ENCODE data around the gene GABRB3. TPM values are rescaled to one million over a fixed set of nuclear protein-coding genes. Genes with fewer than 3 reads are reported as not detected.

GABRB3 gene
- total RNA-seq, 4 donors from 2014 or later = 15.0 to 46.7 (median 20.6) TPM

DNA sequence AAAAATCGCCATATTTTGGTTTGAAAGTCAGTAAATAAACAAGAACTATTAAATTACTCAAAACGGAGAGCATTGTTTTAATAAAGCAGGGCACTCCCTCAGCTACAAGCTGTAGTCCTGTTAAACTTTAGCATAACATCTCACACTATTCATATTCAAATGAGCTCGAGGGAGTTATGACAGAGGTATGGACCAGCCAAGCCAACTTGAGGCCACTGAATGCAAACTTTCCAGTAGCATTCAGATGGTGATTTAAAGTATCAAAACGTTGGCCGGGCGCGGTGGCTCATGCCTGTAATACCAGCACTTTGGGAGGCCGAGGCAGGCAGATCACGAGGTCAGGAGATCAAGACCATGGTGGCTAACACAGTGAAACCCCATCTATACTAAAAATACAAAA is 132.9 kb downstream of the GABRB3 start:
- no peaks in the 10 kb centered on the region for H3K36me3 ChIP-seq
- TF ChIP-seq POLR2A (IDR thresholded peaks at IDR 0.05) = no peak
- TF ChIP-seq, protein P1, sequence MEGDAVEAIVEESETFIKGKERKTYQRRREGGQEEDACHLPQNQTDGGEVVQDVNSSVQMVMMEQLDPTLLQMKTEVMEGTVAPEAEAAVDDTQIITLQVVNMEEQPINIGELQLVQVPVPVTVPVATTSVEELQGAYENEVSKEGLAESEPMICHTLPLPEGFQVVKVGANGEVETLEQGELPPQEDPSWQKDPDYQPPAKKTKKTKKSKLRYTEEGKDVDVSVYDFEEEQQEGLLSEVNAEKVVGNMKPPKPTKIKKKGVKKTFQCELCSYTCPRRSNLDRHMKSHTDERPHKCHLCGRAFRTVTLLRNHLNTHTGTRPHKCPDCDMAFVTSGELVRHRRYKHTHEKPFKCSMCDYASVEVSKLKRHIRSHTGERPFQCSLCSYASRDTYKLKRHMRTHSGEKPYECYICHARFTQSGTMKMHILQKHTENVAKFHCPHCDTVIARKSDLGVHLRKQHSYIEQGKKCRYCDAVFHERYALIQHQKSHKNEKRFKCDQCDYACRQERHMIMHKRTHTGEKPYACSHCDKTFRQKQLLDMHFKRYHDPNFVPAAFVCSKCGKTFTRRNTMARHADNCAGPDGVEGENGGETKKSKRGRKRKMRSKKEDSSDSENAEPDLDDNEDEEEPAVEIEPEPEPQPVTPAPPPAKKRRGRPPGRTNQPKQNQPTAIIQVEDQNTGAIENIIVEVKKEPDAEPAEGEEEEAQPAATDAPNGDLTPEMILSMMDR (IDR thresholded peaks at IDR 0.05) = no peak
- H3K27ac ChIP-seq = no peak overlapping the region
- intact Hi-C loops (cut with DNase I) = no loop called here
- 83 to 87% methylated on average over 9 of the region's 9 CpGs for WGBS, 2 donors
- no peaks in the 10 kb centered on the region for H3K27me3 ChIP-seq
- H3K9me3 ChIP-seq = no peaks in the 10 kb centered on the region
- no peak overlapping the region for H3K4me3 ChIP-seq (replicated peaks in 1 of 3)
- peaks cover 10 to 11% of the 10 kb centered on the region in 2 donors for H3K4me1 ChIP-seq
- DNase-seq = no peak

DNA sequence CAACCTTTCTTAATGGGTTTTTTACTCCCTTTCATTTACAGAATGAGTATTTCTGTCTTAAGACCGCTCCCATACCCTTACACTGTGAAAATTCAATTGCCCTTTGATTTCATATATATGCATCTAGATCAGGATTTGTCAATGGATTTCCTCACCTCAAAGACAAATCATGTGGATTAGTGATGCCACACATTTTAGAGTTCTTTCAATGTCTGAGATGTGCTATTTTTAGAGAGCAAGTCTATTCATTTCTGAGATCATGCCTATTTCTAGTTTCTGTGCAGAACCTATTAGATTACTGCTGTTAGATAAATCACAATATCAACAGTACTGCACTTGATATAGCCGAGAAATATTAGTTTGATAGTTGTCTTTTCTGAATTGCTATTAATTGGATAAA is 137.3 kb downstream of the GABRB3 start:
- no peak for DNase-seq
- WGBS, 2 donors = 90 to 91% methylated on average over 2 of the region's 2 CpGs
- Histone ChIP-seq H3K4me3 (replicated peaks in 1 of 3) (no peak overlapping the region), H3K9me3 (no peaks in the 10 kb centered on the region), H3K27me3 (no peaks in the 10 kb centered on the region), H3K4me1 (peaks cover 12 to 17% of the 10 kb centered on the region in 2 donors), H3K27ac (no peak overlapping the region), H3K36me3 (no peaks in the 10 kb centered on the region)
- intact Hi-C loops (cut with DNase I) = no loop called here
- no peak for TF ChIP-seq POLR2A (IDR thresholded peaks at IDR 0.05)
- TF ChIP-seq, protein P1 (IDR thresholded peaks at IDR 0.05) = no peak

DNA sequence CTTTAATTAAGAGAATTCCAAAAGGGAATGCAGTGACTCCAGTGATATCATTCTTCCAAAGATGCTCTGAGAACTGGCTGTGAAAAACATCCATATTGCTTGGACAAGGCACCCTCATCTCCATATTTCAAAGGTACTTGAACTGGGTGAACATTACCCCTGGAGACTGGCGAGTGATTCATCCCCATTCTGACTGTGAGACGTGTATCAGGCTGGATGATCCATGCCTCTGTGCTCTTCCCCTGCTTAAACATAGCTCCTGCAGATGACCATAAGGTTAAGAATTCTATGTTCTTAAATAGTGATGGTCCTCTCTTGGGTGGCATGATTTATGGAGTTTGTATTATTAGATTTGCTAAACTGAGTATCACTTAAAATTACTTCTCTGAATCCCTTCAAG is 137.8 kb downstream of the GABRB3 start:
- TF ChIP-seq, protein P1 (IDR thresholded peaks at IDR 0.05) = no peak
- TF ChIP-seq POLR2A (IDR thresholded peaks at IDR 0.05) = no peak
- Histone ChIP-seq H3K4me3 (replicated peaks in 1 of 3) (no peak overlapping the region), H3K27me3 (no peaks in the 10 kb centered on the region), H3K36me3 (no peaks in the 10 kb centered on the region), H3K9me3 (no peaks in the 10 kb centered on the region), H3K27ac (no peak overlapping the region), H3K4me1 (peaks cover 12 to 17% of the 10 kb centered on the region in 2 donors)
- DNase-seq = no peak
- WGBS, 2 donors = 77 to 81% methylated on average over 2 of the region's 2 CpGs
- intact Hi-C loops (cut with DNase I) = no loop called here

DNA sequence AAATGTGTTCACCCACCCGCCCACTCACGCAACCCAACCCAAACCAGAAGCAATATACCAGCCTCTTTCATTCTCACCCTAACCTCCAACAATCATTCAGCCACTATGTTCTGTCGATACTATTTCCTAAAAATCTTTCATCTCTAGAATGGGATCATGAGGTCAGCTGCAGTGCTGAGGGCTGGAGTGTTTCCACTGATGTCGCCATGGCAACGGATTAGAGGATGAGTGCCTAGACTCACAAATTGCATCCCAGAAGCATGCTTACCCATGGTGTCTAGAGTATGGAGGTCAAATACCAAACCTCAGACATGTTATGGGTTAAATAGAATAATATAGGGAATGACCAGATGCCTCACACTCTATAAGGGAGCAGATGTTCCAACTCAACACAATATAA is 138.5 kb downstream of the GABRB3 start:
- Histone ChIP-seq H3K4me1 (peaks cover 12 to 17% of the 10 kb centered on the region in 2 donors), H3K36me3 (no peaks in the 10 kb centered on the region), H3K27me3 (no peaks in the 10 kb centered on the region), H3K27ac (no peak overlapping the region), H3K9me3 (no peaks in the 10 kb centered on the region), H3K4me3 (replicated peaks in 1 of 3) (no peak overlapping the region)
- intact Hi-C loops (cut with DNase I) = no loop called here
- TF ChIP-seq, protein P1 (IDR thresholded peaks at IDR 0.05) = no peak
- no peak for TF ChIP-seq POLR2A (IDR thresholded peaks at IDR 0.05)
- 64 to 70% methylated on average over 5 of the region's 5 CpGs for WGBS, 2 donors
- DNase-seq = no peak

DNA sequence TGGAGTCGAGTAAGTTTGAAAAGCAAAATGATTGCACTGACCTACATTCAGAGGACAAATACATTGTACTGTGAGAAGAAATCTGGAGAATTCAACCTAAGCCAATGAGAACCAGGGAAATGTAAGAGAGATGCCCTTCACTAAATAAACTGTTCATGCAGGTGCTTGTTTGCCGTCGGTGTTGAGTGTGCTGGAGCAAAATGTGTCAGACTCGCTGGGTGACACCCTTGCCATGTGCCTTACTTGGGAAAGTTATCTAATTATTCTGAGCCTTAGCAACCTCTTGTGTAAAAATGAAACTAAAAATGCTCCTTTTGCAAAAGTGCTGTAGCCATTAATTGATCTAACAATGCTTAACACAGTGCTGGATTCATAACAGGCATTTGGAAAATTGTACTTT is 140.4 kb downstream of the GABRB3 start:
- DNase-seq = peak; percentile 73 to 74
- peaks cover 12 to 17% of the 10 kb centered on the region in 2 donors for H3K4me1 ChIP-seq
- no peaks in the 10 kb centered on the region for H3K9me3 ChIP-seq
- intact Hi-C loops (cut with DNase I) = no loop called here
- TF ChIP-seq POLR2A (IDR thresholded peaks at IDR 0.05) = no peak
- TF ChIP-seq, protein P1 (IDR thresholded peaks at IDR 0.05) = no peak
- peak overlapping the region; percentile 12 to 64 (median 52) for H3K27ac ChIP-seq
- 13 to 27% methylated on average over 4 of the region's 4 CpGs for WGBS, 2 donors
- no peak overlapping the region for H3K4me3 ChIP-seq (replicated peaks in 1 of 3)
- no peaks in the 10 kb centered on the region for H3K27me3 ChIP-seq
- no peaks in the 10 kb centered on the region for H3K36me3 ChIP-seq

Data from thyroid gland (tissue), 4 donors.